Hepatocyte (in vitro differentiated cells): Measurements from ENCODE around the gene BAZ2B. TPM values are rescaled to one million over a fixed set of nuclear protein-coding genes. Genes with fewer than 3 reads are reported as not detected.

ENCODE experiments used
- DNase-seq: peaks from one replicate; pipeline ENCODE4 v3.0.0-alpha.2; 2016; ENCODE audit warnings: low spot score
- H2AFZ ChIP-seq: fragments of 200-600 bp; sonication (generic); 2 replicates; pipeline ENCODE4 v1.6.0; 2016; ENCODE audit warnings: antibody characterized with exemption, mild to moderate bottlenecking
- H3K27ac ChIP-seq: fragments of 200-600 bp; sonication (generic); 2 replicates; pipeline ENCODE4 v1.5.1; 2016; ENCODE audit warnings: mild to moderate bottlenecking
- H3K27me3 ChIP-seq: fragments of 200-600 bp; sonication (generic); 2 replicates; pipeline ENCODE4 v1.6.1; 2016
- H3K36me3 ChIP-seq: fragments of 200-600 bp; sonication (generic); replicated peaks from 2 replicates; pipeline ENCODE4 v1.5.1; 2016; ENCODE audit warnings: low read depth; ENCODE audit not compliant: insufficient read depth
- H3K4me1 ChIP-seq: fragments of 200-600 bp; sonication (generic); 2 replicates; pipeline ENCODE4 v1.5.1; 2016; ENCODE audit warnings: mild to moderate bottlenecking, moderate library complexity; ENCODE audit not compliant: insufficient read depth
- H3K4me2 ChIP-seq: fragments of 200-600 bp; sonication (generic); 2 replicates; pipeline ENCODE4 v1.6.0; 2016
- H3K4me3 ChIP-seq: fragments of 200-600 bp; sonication (generic); 2 replicates; pipeline ENCODE4 v1.5.1; 2016; ENCODE audit warnings: mild to moderate bottlenecking
- H3K79me2 ChIP-seq: fragments of 200-600 bp; sonication (generic); 2 replicates; pipeline ENCODE4 v1.6.0; 2017; ENCODE audit warnings: mild to moderate bottlenecking
- H3K9me2 ChIP-seq: fragments of 200-600 bp; sonication (generic); replicated peaks from 2 replicates; pipeline ENCODE4 v1.6.0; 2017; ENCODE audit warnings: mild to moderate bottlenecking; ENCODE audit not compliant: insufficient read depth
- H3K9me3 ChIP-seq: fragments of 200-600 bp; sonication (generic); 2 replicates; pipeline ENCODE4 v1.5.1; 2016; ENCODE audit warnings: low read depth, mild to moderate bottlenecking
- H4K20me1 ChIP-seq: fragments of 200-600 bp; sonication (generic); 2 replicates; pipeline ENCODE4 v1.6.0; 2016; ENCODE audit warnings: mild to moderate bottlenecking; ENCODE audit not compliant: insufficient read depth, poor library complexity, severe bottlenecking
- CTCF ChIP-seq: fragments of 200-600 bp; sonication (generic); IDR thresholded peaks from 2 replicates; pipeline ENCODE4 v1.5.1; 2016; ENCODE audit warnings: antibody characterized with exemption, mild to moderate bottlenecking; ENCODE audit not compliant: poor library complexity
- EZH2 ChIP-seq: fragments of 200-600 bp; sonication (generic); IDR thresholded peaks from 2 replicates; pipeline ENCODE4 v1.6.1; 2016; ENCODE audit warnings: antibody characterized with exemption, mild to moderate bottlenecking, borderline replicate concordance
- EZH2phosphoT487 ChIP-seq: fragments of 200-600 bp; sonication (generic); IDR thresholded peaks from one replicate; pipeline ENCODE4 v1.6.1; 2018; ENCODE audit warnings: antibody characterized with exemption, mild to moderate bottlenecking, low read depth, moderate library complexity; ENCODE audit not compliant: unreplicated experiment, severe bottlenecking
- WGBS: methylation state at CpG from one replicate; pipeline ENCODE4 v1.1.6; 2016; ENCODE audit warnings: low lambda C conversion rate; ENCODE audit errors: missing lambda C conversion rate; 5-methylcytosine and 5-hydroxymethylcytosine counted together
- polyA plus RNA-seq: library from polyadenylated mRNA; unstranded; fragments of >200 nt; fragmentation: Nextera tagmentation; extraction: Ambion mirVana; gene quantifications from 2 replicates; pipeline ENCODE4 v1.2.1, GENCODE V29; 2016
- total RNA-seq: library from RNA; depleted of rRNA; stranded (reverse); fragments of >200 nt; gene quantifications from 2 replicates; pipeline ENCODE4 v1.2.3, GENCODE V29; 2014

Gene BAZ2B
- total and polyA plus RNA-seq, 2 experiments from 2014 or later, result 40.7 to 83.3 TPM

- no peak overlapping the region for H3K4me2 ChIP-seq
- H3K9me3 ChIP-seq, result no peaks in the 10 kb centered on the region
- no peaks in the 10 kb centered on the region for H4K20me1 ChIP-seq
- 52% methylated on average over 4 of the region's 4 CpGs for WGBS
- H3K9me2 ChIP-seq, result no peaks in the 10 kb centered on the region
- no peak for DNase-seq
- no peaks in the 10 kb centered on the region for H3K36me3 ChIP-seq
- H3K79me2 ChIP-seq, result no peaks in the 10 kb centered on the region
- no peak overlapping the region for H2AFZ ChIP-seq
- no peak overlapping the region for H3K4me3 ChIP-seq
- H3K27me3 ChIP-seq, result no peaks in the 10 kb centered on the region
- no peak overlapping the region for H3K27ac ChIP-seq
- no peaks in the 10 kb centered on the region for H3K4me1 ChIP-seq
- TF ChIP-seq EZH2 (no peak), CTCF (no peak), EZH2phosphoT487 (no peak)
Measured at GRCh38 chr2:159637988-159638501, 21.7 kb upstream of the BAZ2B start.

- DNase-seq, result no peak
- no peaks in the 10 kb centered on the region for H3K9me2 ChIP-seq
- H3K4me3 ChIP-seq, result no peak overlapping the region
- H3K36me3 ChIP-seq, result no peaks in the 10 kb centered on the region
- H3K9me3 ChIP-seq, result no peaks in the 10 kb centered on the region
- H4K20me1 ChIP-seq, result no peaks in the 10 kb centered on the region
- no peak overlapping the region for H2AFZ ChIP-seq
- TF ChIP-seq CTCF, result no peak
- TF ChIP-seq EZH2, result no peak
- no peak for TF ChIP-seq EZH2phosphoT487
- 100% methylated on average over 3 of the region's 3 CpGs for WGBS
- no peaks in the 10 kb centered on the region for H3K79me2 ChIP-seq
- no peak overlapping the region for H3K27ac ChIP-seq
- H3K4me1 ChIP-seq, result no peaks in the 10 kb centered on the region
- H3K27me3 ChIP-seq, result no peaks in the 10 kb centered on the region
- no peak overlapping the region for H3K4me2 ChIP-seq
Measured at GRCh38 chr2:159637240-159637639, 20.9 kb upstream of the BAZ2B start.

GRCh38 chr2:159635006-159635789 lies 18.9 kb upstream of the BAZ2B start:
- Histone ChIP-seq H3K79me2 (no peaks in the 10 kb centered on the region), H4K20me1 (no peaks in the 10 kb centered on the region), H2AFZ (no peak overlapping the region), H3K9me3 (no peaks in the 10 kb centered on the region), H3K36me3 (no peaks in the 10 kb centered on the region), H3K4me2 (no peak overlapping the region), H3K4me3 (no peak overlapping the region), H3K27me3 (no peaks in the 10 kb centered on the region), H3K27ac (no peak overlapping the region), H3K4me1 (no peaks in the 10 kb centered on the region), H3K9me2 (no peaks in the 10 kb centered on the region)
- WGBS, result 70% methylated on average over 4 of the region's 4 CpGs
- no peak for DNase-seq
- TF ChIP-seq EZH2phosphoT487 (no peak), EZH2 (no peak), CTCF (no peak)
